Activated B cell treated with CpG ODN at 0.5 μM for 24 hours (primary cell): ENCODE data around the gene HHAT. TPM values are rescaled to one million over a fixed set of nuclear protein-coding genes. Genes with fewer than 3 reads are reported as not detected.
A peak's percentile ranks its signal among the peaks of the same experiment; 100 is the strongest.

Experiments used
- ATAC-seq: fragments of 200-7000 bp; cut with Tn5 transposase; one replicate; pipeline ENCODE4 v1.10.0; 2021; ENCODE audit warnings: low read depth, mild to moderate bottlenecking, moderate library complexity
- CTCF ChIA-PET: fragments of 350-600 bp; sonication (Branson Sonifier 250); formaldehyde crosslinking; loops from one replicate; lab custom pipeline; 2021; ENCODE audit warnings: antibody characterized with exemption; lab: Charles Lee
- POLR2A ChIA-PET: fragments of 350-600 bp; sonication (Branson Sonifier 250); formaldehyde crosslinking; loops from one replicate; lab custom pipeline; 2021; ENCODE audit warnings: antibody characterized with exemption; lab: Charles Lee
- DNase-seq: peaks from one replicate; pipeline ENCODE4 v3.0.0; 2022
- H3K27ac Mint-ChIP-seq: one replicate; pipeline ENCODE4 v1.8.0; 2020; ENCODE audit warnings: mixed read lengths
- H3K27me3 Mint-ChIP-seq: one replicate; pipeline ENCODE4 v1.8.0; 2021; ENCODE audit warnings: mixed read lengths
- H3K36me3 Mint-ChIP-seq: one replicate; pipeline ENCODE4 v1.8.0; 2021; ENCODE audit warnings: low read depth, mixed read lengths
- H3K4me1 Mint-ChIP-seq: one replicate; pipeline ENCODE4 v1.8.0; 2021; ENCODE audit warnings: mixed read lengths
- H3K4me3 Mint-ChIP-seq: one replicate; pipeline ENCODE4 v1.8.0; 2020; ENCODE audit warnings: mild to moderate bottlenecking, mixed read lengths
- H3K9me3 Mint-ChIP-seq: one replicate; pipeline ENCODE4 v1.8.0; 2020; ENCODE audit warnings: mixed read lengths
- intact Hi-C: fragments of 100-400 bp; cut with micrococcal nuclease; formaldehyde crosslinking; loops from one replicate; pipeline ENCODE4 v1.15.1; 2024
- total RNA-seq: library from RNA; stranded (reverse); gene quantifications from 2 replicates; pipeline ENCODE4 v1.2.3, GENCODE V29; 2022
- TF ChIP-seq, protein P1 (sequence below): fragments of 200-600 bp; IDR thresholded peaks from one replicate; pipeline ENCODE4 v1.8.0; 2022; ENCODE audit warnings: antibody characterized with exemption, mild to moderate bottlenecking

The HHAT gene
- total RNA-seq, 1 donor from 2014 or later: 8.5 TPM

DNA sequence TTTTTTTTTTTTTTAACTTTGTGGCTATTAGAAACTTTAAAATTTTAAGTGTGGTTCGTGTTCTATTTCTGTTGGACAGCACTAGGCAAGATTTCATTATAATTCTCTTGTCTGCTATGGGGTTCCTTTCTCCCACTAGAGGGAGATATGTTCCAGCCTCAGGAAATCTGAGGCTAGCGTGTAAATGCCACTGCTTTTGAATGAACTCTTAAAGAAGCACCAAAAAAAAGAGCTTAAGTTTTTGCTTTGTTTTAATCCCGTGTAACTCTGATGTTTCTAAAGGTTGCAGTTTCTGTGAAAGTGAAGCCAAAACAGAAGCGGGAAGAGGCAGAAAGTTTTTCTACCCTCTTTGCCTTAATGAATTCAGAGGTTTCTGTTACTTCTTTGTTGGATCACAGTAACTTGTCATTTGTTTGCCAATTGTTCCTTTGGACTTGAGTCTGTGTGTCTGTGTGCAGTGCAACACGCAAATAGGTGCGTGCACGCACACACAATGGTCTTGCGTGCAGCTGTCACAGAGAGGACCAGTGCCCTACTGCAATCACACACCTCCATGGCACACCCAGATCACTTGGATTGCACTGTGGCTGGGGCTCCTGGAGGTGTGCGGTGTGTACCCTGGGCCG, 32.3 kb downstream of the HHAT start:
- H3K4me3 Mint-ChIP-seq: no peak overlapping the region
- no peak overlapping the region for H3K27ac Mint-ChIP-seq
- H3K4me1 Mint-ChIP-seq: no peaks in the 10 kb centered on the region
- TF ChIP-seq, protein P1, sequence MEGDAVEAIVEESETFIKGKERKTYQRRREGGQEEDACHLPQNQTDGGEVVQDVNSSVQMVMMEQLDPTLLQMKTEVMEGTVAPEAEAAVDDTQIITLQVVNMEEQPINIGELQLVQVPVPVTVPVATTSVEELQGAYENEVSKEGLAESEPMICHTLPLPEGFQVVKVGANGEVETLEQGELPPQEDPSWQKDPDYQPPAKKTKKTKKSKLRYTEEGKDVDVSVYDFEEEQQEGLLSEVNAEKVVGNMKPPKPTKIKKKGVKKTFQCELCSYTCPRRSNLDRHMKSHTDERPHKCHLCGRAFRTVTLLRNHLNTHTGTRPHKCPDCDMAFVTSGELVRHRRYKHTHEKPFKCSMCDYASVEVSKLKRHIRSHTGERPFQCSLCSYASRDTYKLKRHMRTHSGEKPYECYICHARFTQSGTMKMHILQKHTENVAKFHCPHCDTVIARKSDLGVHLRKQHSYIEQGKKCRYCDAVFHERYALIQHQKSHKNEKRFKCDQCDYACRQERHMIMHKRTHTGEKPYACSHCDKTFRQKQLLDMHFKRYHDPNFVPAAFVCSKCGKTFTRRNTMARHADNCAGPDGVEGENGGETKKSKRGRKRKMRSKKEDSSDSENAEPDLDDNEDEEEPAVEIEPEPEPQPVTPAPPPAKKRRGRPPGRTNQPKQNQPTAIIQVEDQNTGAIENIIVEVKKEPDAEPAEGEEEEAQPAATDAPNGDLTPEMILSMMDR: no peak
- CTCF ChIA-PET: interaction anchor here (0.6 to 2.6 kb wide), 12 partner anchors 11 to 42 kb away, joined by 3 to 10 read pairs (median 4); no protein-coding TSS in a partner anchor
- intact Hi-C loops: loop anchor here (1.0 to 2.0 kb wide), 4 partner anchors 18 to 50 kb away; no protein-coding TSS in a partner anchor
- H3K36me3 Mint-ChIP-seq: no peaks in the 10 kb centered on the region
- H3K27me3 Mint-ChIP-seq: no peaks in the 10 kb centered on the region
- DNase-seq (no peak), ATAC-seq (peak; percentile 62)
- H3K9me3 Mint-ChIP-seq: no peaks in the 10 kb centered on the region
- POLR2A ChIA-PET: interaction anchor here (0.9 to 1.4 kb wide), 2 partner anchors 13 to 18 kb away, joined by 3 to 8 read pairs; no protein-coding TSS in a partner anchor

DNA sequence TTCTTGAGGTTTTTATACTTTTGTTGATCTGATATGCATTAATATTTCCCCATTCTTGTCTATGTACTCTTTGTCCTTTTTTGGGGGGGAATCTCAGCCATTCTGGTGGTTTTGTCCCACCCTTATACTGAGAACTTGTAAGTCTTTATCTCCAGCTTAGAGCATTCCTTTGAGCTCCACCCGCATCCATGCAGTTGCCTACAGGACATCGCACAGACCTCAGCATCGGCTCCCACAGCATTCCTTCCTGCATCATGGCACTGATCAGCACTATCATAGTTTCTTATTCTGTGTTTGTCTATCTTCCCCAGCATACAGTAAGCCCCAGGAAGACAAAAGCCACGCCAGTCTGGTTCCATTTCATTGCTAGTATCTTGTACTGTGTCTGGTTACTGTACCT, 33.0 kb downstream of the HHAT start:
- intact Hi-C loops: loop anchor here (2.0 kb wide), 1 partner anchor 19 kb away; no protein-coding TSS in a partner anchor
- no peak overlapping the region for H3K4me3 Mint-ChIP-seq
- H3K27me3 Mint-ChIP-seq: no peaks in the 10 kb centered on the region
- CTCF ChIA-PET: interaction anchor here (0.8 to 2.6 kb wide), 6 partner anchors 10 to 42 kb away, joined by 3 to 10 read pairs (median 4); no protein-coding TSS in a partner anchor
- no peaks in the 10 kb centered on the region for H3K36me3 Mint-ChIP-seq
- ATAC-seq: no peak
- H3K27ac Mint-ChIP-seq: no peak overlapping the region
- H3K4me1 Mint-ChIP-seq: no peaks in the 10 kb centered on the region
- POLR2A ChIA-PET: interaction anchor here (0.9 to 1.4 kb wide), 2 partner anchors 12 to 19 kb away, joined by 3 to 8 read pairs; no protein-coding TSS in a partner anchor
- H3K9me3 Mint-ChIP-seq: no peaks in the 10 kb centered on the region
- TF ChIP-seq, protein P1: no peak
- no peak for DNase-seq

DNA sequence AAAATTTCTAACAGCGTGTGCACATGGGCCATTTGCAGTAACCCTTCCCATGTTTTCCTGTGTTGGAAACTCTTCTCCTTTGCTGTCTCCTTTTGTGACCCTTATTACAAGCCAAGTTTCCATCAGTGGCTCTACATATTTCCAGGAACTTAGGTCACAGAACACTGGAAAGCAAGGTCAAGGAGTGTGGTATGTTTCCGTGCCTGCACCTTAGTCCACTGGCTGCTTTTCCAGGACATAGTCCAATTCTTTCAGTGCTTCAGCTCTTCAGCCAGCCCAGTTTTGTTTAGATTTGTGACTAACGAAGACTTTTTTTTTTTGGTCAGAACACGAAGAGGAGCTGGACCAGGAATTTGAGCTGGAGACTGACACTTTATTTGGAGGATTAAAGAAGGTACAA, 33.8 kb downstream of the HHAT start:
- Mint-ChIP-seq H3K27me3 (no peaks in the 10 kb centered on the region), H3K36me3 (no peaks in the 10 kb centered on the region)
- POLR2A ChIA-PET: interaction anchor here (0.6 to 0.7 kb wide), 3 partner anchors 12 to 928 kb away, joined by 3 read pairs; partner anchors contain the start of gene HHAT

DNA sequence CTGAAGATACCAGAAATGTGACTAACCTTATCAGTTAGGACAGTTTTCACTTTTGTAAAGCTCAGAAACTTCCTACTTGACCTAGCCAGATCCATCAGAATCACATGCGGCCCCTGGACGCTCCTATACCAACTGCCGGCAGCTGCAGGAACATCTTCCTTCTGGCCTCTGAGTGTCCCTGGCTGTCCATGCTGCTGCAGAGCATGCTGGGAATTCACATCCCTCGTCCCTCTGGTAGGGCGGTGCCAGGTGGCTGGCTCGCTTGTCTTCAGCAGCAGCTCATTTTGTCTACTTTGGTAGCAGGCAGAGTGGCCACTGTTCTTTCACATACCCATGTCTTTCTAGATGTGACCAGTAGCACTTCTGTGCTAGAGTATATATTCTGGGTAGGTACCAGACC, 34.4 kb downstream of the HHAT start:
- DNase-seq (no peak), ATAC-seq (no peak)
- ChIA-PET POLR2A (interaction anchor here (0.7 kb wide), 1 partner anchor 12 kb away, joined by 3 read pairs; no protein-coding TSS in a partner anchor), CTCF (interaction anchor here (1.0 to 1.8 kb wide), 2 partner anchors 11 to 12 kb away, joined by 3 to 4 read pairs; no protein-coding TSS in a partner anchor)
- no peaks in the 10 kb centered on the region for H3K27me3 Mint-ChIP-seq
- no peak overlapping the region for H3K4me3 Mint-ChIP-seq
- TF ChIP-seq, protein P1: no peak
- H3K9me3 Mint-ChIP-seq: no peaks in the 10 kb centered on the region
- H3K4me1 Mint-ChIP-seq: no peaks in the 10 kb centered on the region
- no peaks in the 10 kb centered on the region for H3K36me3 Mint-ChIP-seq
- no peak overlapping the region for H3K27ac Mint-ChIP-seq
- intact Hi-C loops: no loop called here

More for the DNA sequence above, 33.8 kb downstream of the HHAT start:
- TF ChIP-seq, protein P1: no peak
- CTCF ChIA-PET: interaction anchor here (1.0 to 1.8 kb wide), 2 partner anchors 11 to 12 kb away, joined by 3 to 4 read pairs; no protein-coding TSS in a partner anchor
- Mint-ChIP-seq H3K4me3 (no peak overlapping the region), H3K4me1 (no peaks in the 10 kb centered on the region), H3K27ac (no peak overlapping the region), H3K9me3 (no peaks in the 10 kb centered on the region)
- ATAC-seq (no peak), DNase-seq (no peak)
- intact Hi-C loops: no loop called here

DNA sequence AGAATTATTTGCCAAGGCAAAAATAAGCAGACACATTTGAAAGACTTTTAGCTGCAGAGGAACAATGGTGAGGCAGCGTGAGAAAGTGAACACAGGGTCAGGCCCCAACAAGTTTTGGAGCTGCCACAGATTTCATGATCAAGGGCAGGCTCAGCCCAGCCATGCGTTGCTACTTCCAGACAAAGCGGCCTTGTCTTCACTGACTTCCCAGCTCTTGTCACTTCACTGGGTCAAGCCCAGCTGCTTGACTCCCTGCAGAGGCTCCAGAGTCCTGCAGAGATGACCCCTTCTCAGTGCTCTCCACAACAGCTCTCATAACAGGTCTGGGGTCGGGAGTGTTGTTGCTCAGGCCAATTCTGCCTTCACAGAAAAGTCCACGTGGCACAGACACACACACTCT, 35.8 kb downstream of the HHAT start:
- TF ChIP-seq, protein P1: no peak
- Mint-ChIP-seq H3K9me3 (no peaks in the 10 kb centered on the region), H3K36me3 (no peaks in the 10 kb centered on the region), H3K4me3 (no peak overlapping the region), H3K27me3 (no peaks in the 10 kb centered on the region), H3K4me1 (no peaks in the 10 kb centered on the region), H3K27ac (no peak overlapping the region)
- ChIA-PET POLR2A (no interaction called here), CTCF (interaction anchor here (1.3 kb wide), 1 partner anchor 8 kb away, joined by 3 read pairs; no protein-coding TSS in a partner anchor)
- ATAC-seq: no peak
- intact Hi-C loops: no loop called here
- DNase-seq: no peak
